GM12864 (cell line): ENCODE data around the gene FBF1.

ENCODE experiments used
- DNase-seq: peaks from one replicate; pipeline ENCODE4 v3.0.0-alpha.2; 2011; ENCODE audit warnings: low read depth
- H3K4me3 ChIP-seq: 2 replicates; pipeline ENCODE4 v1.5.1; 2011; ENCODE audit warnings: mild to moderate bottlenecking, low read depth, low read length, control low read depth
- CTCF ChIP-seq: IDR thresholded peaks from 2 replicates; pipeline ENCODE4 v1.5.1; 2011; ENCODE audit warnings: low read depth, mild to moderate bottlenecking, moderate library complexity, low read length, control low read depth, inconsistent platforms; ENCODE audit errors: missing control alignments

Gene FBF1

GRCh38 chr17:75940727-75941441 lies at the start of gene FBF1:
Gene FBF1 (minus strand): TSS chr17:75941042. CDS start chr17:75938149, 2,893 bp downstream.
- TF ChIP-seq CTCF, result no peak
- peak; percentile 57 for DNase-seq
- peak within 1 kb of the TSS; percentile 58 for H3K4me3 ChIP-seq

- no peak overlapping the region for H3K4me3 ChIP-seq
- DNase-seq, result no peak
- no peak for TF ChIP-seq CTCF
These were observed 46.2 kb upstream of the FBF1 start for GRCh38 chr17:75987041-75987440.

- DNase-seq, result no peak
- no peak for TF ChIP-seq CTCF
- H3K4me3 ChIP-seq, result no peak overlapping the region
These were observed 45.1 kb upstream of the FBF1 start for GRCh38 chr17:75985986-75986385.

GRCh38 chr17:75983501-75984181 lies 42.8 kb upstream of the FBF1 start:
- no peak for TF ChIP-seq CTCF
- no peak for DNase-seq
- H3K4me3 ChIP-seq, result no peak overlapping the region

GRCh38 chr17:75981019-75981615 lies 40.3 kb upstream of the FBF1 start:
- TF ChIP-seq CTCF, result no peak
- no peak overlapping the region for H3K4me3 ChIP-seq
- no peak for DNase-seq

- peak overlapping the region; percentile 93 for H3K4me3 ChIP-seq
- TF ChIP-seq CTCF, result no peak
- DNase-seq, result no peak
These were observed 39.6 kb upstream of the FBF1 start for GRCh38 chr17:75980188-75981018.
